ENCODE results near the gene CHM. TPM values are rescaled to one million over a fixed set of nuclear protein-coding genes. Genes with fewer than 3 reads are reported as not detected.
A peak's percentile ranks its signal among the peaks of the same experiment; 100 is the strongest.

The CHM gene
- total and polyA plus RNA-seq, 10 of the 15 experiments (the other 5 are each of a cell fraction or from before 2014, with no cell fraction given), result 4.8 to 19.0 (median 8.0) TPM

- ATAC-seq (peak; percentile 90), DNase-seq (ENCODE audit: low read depth, low spot score) (peak; percentile 4), FAIRE-seq (no peak)
- Histone ChIP-seq H3K36me3 (ENCODE audit: control insufficient read depth in 2 of 2, insufficient read depth in 2 of 2, low read length in 1 of 2) (no peaks in the 10 kb centered on the region), H3K27me3 (replicated peaks in 1 of 2; ENCODE audit: control insufficient read depth in 2 of 2, insufficient read depth in 2 of 2, low read length in 1 of 2) (no peaks in the 10 kb centered on the region), H3K4me1 (ENCODE audit: control insufficient read depth, insufficient read depth, low read length) (no peaks in the 10 kb centered on the region), H4K20me1 (ENCODE audit: control insufficient read depth, insufficient read depth) (no peaks in the 10 kb centered on the region), H2AFZ (ENCODE audit: control insufficient read depth, low read depth, low read length) (no peak overlapping the region), H3K9me3 (replicated peaks; ENCODE audit: control insufficient read depth, insufficient read depth, low read length) (no peaks in the 10 kb centered on the region; the same call in 2 of the 3 replicates), H3K27ac (ENCODE audit: control insufficient read depth, insufficient read depth) (no peak overlapping the region), H3K79me2 (ENCODE audit: control insufficient read depth, insufficient read depth, low read length) (no peaks in the 10 kb centered on the region), H3K4me2 (ENCODE audit: control insufficient read depth, insufficient read depth) (no peak overlapping the region), H3K4me3 (no peak overlapping the region), H3K9ac (ENCODE audit: control insufficient read depth, insufficient read depth, low read length) (no peak overlapping the region)
- RAD21 ChIA-PET (ENCODE audit: unreplicated experiment), result no interaction called here
- 55% methylated on average over 3 of the region's 3 CpGs for WGBS (ENCODE audit: insufficient coverage, insufficient replicate concordance, low lambda C conversion rate, missing lambda C conversion rate)
- CTCF ChIA-PET, result no interaction called here
- SMC1A ChIA-PET (ENCODE audit: uncharacterized antibody, unreplicated experiment), result no interaction called here
- in situ Hi-C loops (cut with MboI), result no loop called here
- intact Hi-C loops (cut with micrococcal nuclease; ENCODE audit: unreplicated experiment), result no loop called here
- BruUV-seq (replicated peaks), result no TSS peak
- POLR2A ChIA-PET, result no interaction called here
- no peak for TF ChIP-seq ZBTB33 (IDR thresholded peaks at IDR 0.05)
- TF ChIP-seq ZNF384 (IDR thresholded peaks at IDR 0.05; ENCODE audit: borderline replicate concordance, low read depth, low read length), result no peak
- TF ChIP-seq SPI1 (IDR thresholded peaks at IDR 0.05; ENCODE audit: borderline replicate concordance, insufficient read depth, low read depth, low read length), result peak; percentile 74
- no peak for TF ChIP-seq CEBPB (IDR thresholded peaks at IDR 0.05; ENCODE audit: borderline replicate concordance in 1 of 2, low read depth in 2 of 2, low read length in 2 of 2)
- TF ChIP-seq RUNX3 (IDR thresholded peaks at IDR 0.05; ENCODE audit: low read length), result no peak
- TF ChIP-seq CHD2 (IDR thresholded peaks at IDR 0.05; ENCODE audit: borderline replicate concordance, low read depth, low read length), result no peak
- TF ChIP-seq SRF (IDR thresholded peaks at IDR 0.05; ENCODE audit: low read depth in 2 of 2, low read length in 2 of 2), result no peak
- TF ChIP-seq TCF7 (IDR thresholded peaks at IDR 0.05; ENCODE audit: borderline replicate concordance), result no peak
- TF ChIP-seq WRNIP1 (IDR thresholded peaks at IDR 0.05; ENCODE audit: borderline replicate concordance, low read depth, low read length), result no peak
- TF ChIP-seq ATF7 (IDR thresholded peaks at IDR 0.05; ENCODE audit: low read depth), result peak; percentile 25; the same call in 1 of the 2 replicates
- TF ChIP-seq HCFC1 (IDR thresholded peaks at IDR 0.05; ENCODE audit: low read length), result no peak
- no peak for TF ChIP-seq MEF2B (IDR thresholded peaks at IDR 0.05; ENCODE audit: partially characterized antibody, poor library complexity, severe bottlenecking)
- no peak for TF ChIP-seq SREBF1 (IDR thresholded peaks at IDR 0.05; ENCODE audit: low read length)
- no peak for TF ChIP-seq TCF12 (IDR thresholded peaks at IDR 0.05; ENCODE audit: low read depth, low read length)
- 0 out of 2 replicates have a peak, but pooled peaks have one; percentile 26 for TF ChIP-seq DPF2 (IDR thresholded peaks at IDR 0.05)
- no peak for TF ChIP-seq NBN (IDR thresholded peaks at IDR 0.05)
- no peak for TF ChIP-seq RBBP5 (conservative IDR thresholded peaks at IDR 0.05)
- no peak for TF ChIP-seq USF1 (IDR thresholded peaks at IDR 0.05; ENCODE audit: borderline replicate concordance, extremely low read length, insufficient read depth, low read depth, low read length)
- 0 out of 4 replicates have a peak, but pooled peaks of 1 of the 2 experiments have one; percentile 38 for TF ChIP-seq EP300 (IDR thresholded peaks at IDR 0.05; ENCODE audit: borderline replicate concordance in 1 of 2, control insufficient read depth in 1 of 2, low read depth in 2 of 2, low read length in 2 of 2)
- peak; percentile 66 for TF ChIP-seq MTA2 (IDR thresholded peaks at IDR 0.05; ENCODE audit: low read depth)
- TF ChIP-seq CEBPZ (IDR thresholded peaks at IDR 0.05; ENCODE audit: low read depth, low read length), result no peak
These were observed 70.1 kb downstream of the CHM start for GRCh38 chrX:85977218-85977617.
